ENCODE results near the gene FOXI3. TPM values are rescaled to one million over a fixed set of nuclear protein-coding genes. Genes with fewer than 3 reads are reported as not detected.
A peak's percentile ranks its signal among the peaks of the same experiment; 100 is the strongest.

FOXI3 gene
- not detected for total RNA-seq

- Mint-ChIP-seq H3K4me3 (peak within 1 kb of the TSS; percentile 65), H3K27me3 (peaks cover 34 to 40% of the 10 kb centered on the region in 2 donors), H3K9me3 (no peaks in the 10 kb centered on the region), H3K36me3 (no peaks in the 10 kb centered on the region), H3K4me1 (ENCODE audit: low read depth in 2 of 2) (peaks cover 0 to 14% of the 10 kb centered on the region in 2 donors), H3K27ac (no peak within 1 kb of the TSS)
- no peak for DNase-seq (ENCODE audit: low spot score)
- peak; percentile 72 to 75 for ATAC-seq
Observed at GRCh38 chr2:88452565-88452905, at the start of gene FOXI3. Gene FOXI3, minus strand, starts transcription at chr2:88452693. Its CDS starts 158 bp downstream, at chr2:88452535.

GRCh38 chr2:88500691-88501090 lies 48.2 kb upstream of the FOXI3 start:
- no peak for DNase-seq (ENCODE audit: low spot score)
- no peak for ATAC-seq
- no peaks in the 10 kb centered on the region for H3K4me1 Mint-ChIP-seq (ENCODE audit: low read depth in 2 of 2)
- no peaks in the 10 kb centered on the region for H3K9me3 Mint-ChIP-seq
- H3K27me3 Mint-ChIP-seq, result peaks cover 18 to 19% of the 10 kb centered on the region in 2 donors
- no peak overlapping the region for H3K27ac Mint-ChIP-seq
- no peaks in the 10 kb centered on the region for H3K36me3 Mint-ChIP-seq
- no peak overlapping the region for H3K4me3 Mint-ChIP-seq

DNA sequence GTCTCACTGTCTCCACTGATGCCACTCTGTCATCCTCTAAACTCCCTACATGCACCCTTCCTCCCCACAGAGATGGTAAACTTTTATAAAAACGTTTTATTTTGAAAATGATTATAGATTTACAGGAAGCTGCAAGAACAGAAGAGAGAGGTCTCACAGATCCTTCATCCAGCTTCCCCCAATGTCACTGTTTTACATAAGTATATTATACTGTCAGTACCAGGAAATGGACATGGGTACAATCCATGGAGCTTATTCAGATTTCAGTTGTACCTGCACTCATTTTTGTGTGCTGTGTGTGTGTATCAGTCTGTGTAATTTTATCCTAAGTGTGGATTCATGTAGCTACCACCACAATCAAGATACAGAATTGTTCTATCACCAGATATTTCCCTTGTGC lies 46.7 kb upstream of the FOXI3 start:
- ATAC-seq (no peak), DNase-seq (ENCODE audit: low spot score) (no peak)
- no peaks in the 10 kb centered on the region for H3K4me1 Mint-ChIP-seq (ENCODE audit: low read depth in 2 of 2)
- no peak overlapping the region for H3K27ac Mint-ChIP-seq
- no peak overlapping the region for H3K4me3 Mint-ChIP-seq
- no peaks in the 10 kb centered on the region for H3K9me3 Mint-ChIP-seq
- H3K27me3 Mint-ChIP-seq, result peaks cover 21 to 25% of the 10 kb centered on the region in 2 donors
- no peaks in the 10 kb centered on the region for H3K36me3 Mint-ChIP-seq

DNA sequence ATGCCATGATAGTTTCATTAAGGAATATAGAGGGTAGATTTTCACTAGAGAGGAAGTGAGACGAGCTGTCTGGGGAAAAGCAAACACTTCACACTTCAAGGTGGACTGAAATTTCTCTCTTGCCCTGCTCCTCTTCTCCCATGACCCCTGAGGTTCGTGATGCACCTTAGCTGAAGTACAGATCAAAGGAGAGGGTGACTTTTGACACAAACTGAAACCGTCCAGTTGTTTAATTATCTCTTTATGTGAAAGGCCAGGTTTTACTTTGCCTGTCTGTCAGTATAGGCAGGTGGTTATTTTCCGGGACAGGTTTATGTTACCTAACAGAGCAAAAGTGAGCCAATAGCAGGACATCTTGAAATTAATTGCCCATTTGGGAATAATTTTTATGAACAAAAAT lies 41.0 kb upstream of the FOXI3 start:
- ATAC-seq (no peak), DNase-seq (ENCODE audit: low spot score) (no peak)
- Mint-ChIP-seq H3K4me3 (no peak overlapping the region), H3K9me3 (no peaks in the 10 kb centered on the region), H3K36me3 (no peaks in the 10 kb centered on the region), H3K27ac (no peak overlapping the region), H3K27me3 (peaks cover 20 to 30% of the 10 kb centered on the region in 2 donors), H3K4me1 (ENCODE audit: low read depth in 2 of 2) (no peaks in the 10 kb centered on the region)

GRCh38 chr2:88492002-88492401 lies 39.5 kb upstream of the FOXI3 start:
- Mint-ChIP-seq H3K4me1 (ENCODE audit: low read depth in 2 of 2) (no peaks in the 10 kb centered on the region), H3K27ac (no peak overlapping the region), H3K36me3 (no peaks in the 10 kb centered on the region), H3K27me3 (peaks cover 17 to 30% of the 10 kb centered on the region in 2 donors), H3K4me3 (no peak overlapping the region), H3K9me3 (no peaks in the 10 kb centered on the region)
- no peak for ATAC-seq
- DNase-seq (ENCODE audit: low spot score), result no peak

- Mint-ChIP-seq H3K27me3 (peaks cover 9 to 13% of the 10 kb centered on the region in 2 donors), H3K4me3 (no peak overlapping the region), H3K4me1 (ENCODE audit: low read depth in 2 of 2) (no peaks in the 10 kb centered on the region), H3K9me3 (no peaks in the 10 kb centered on the region), H3K27ac (no peak overlapping the region), H3K36me3 (no peaks in the 10 kb centered on the region)
- ATAC-seq (no peak), DNase-seq (ENCODE audit: low spot score) (no peak)
Observed at GRCh38 chr2:88489181-88489580, 36.7 kb upstream of the FOXI3 start.

- Mint-ChIP-seq H3K36me3 (no peaks in the 10 kb centered on the region), H3K27ac (no peak overlapping the region), H3K9me3 (no peaks in the 10 kb centered on the region), H3K27me3 (peaks cover 3 to 13% of the 10 kb centered on the region in 2 donors), H3K4me1 (ENCODE audit: low read depth in 2 of 2) (no peaks in the 10 kb centered on the region), H3K4me3 (no peak overlapping the region)
- no peak for ATAC-seq
- DNase-seq (ENCODE audit: low spot score), result no peak
Observed at GRCh38 chr2:88483200-88483599, 30.7 kb upstream of the FOXI3 start.

- DNase-seq (ENCODE audit: low spot score), result no peak
- no peak overlapping the region for H3K4me3 Mint-ChIP-seq
- no peaks in the 10 kb centered on the region for H3K4me1 Mint-ChIP-seq (ENCODE audit: low read depth in 2 of 2)
- H3K27ac Mint-ChIP-seq, result no peak overlapping the region
- no peaks in the 10 kb centered on the region for H3K9me3 Mint-ChIP-seq
- no peak for ATAC-seq
- no peaks in the 10 kb centered on the region for H3K36me3 Mint-ChIP-seq
- peaks cover 3 to 19% of the 10 kb centered on the region in 2 donors for H3K27me3 Mint-ChIP-seq
Observed at GRCh38 chr2:88481691-88482336, 29.3 kb upstream of the FOXI3 start.

- peaks cover 9% of the 10 kb centered on the region for H3K9me3 Mint-ChIP-seq
- H3K27me3 Mint-ChIP-seq, result peaks cover 9 to 20% of the 10 kb centered on the region in 2 donors
- H3K4me1 Mint-ChIP-seq (ENCODE audit: low read depth in 2 of 2), result no peaks in the 10 kb centered on the region
- no peaks in the 10 kb centered on the region for H3K36me3 Mint-ChIP-seq
- H3K27ac Mint-ChIP-seq, result no peak overlapping the region
- H3K4me3 Mint-ChIP-seq, result no peak overlapping the region
- DNase-seq (ENCODE audit: low spot score) (no peak), ATAC-seq (no peak)
Observed at GRCh38 chr2:88472811-88473210, 20.3 kb upstream of the FOXI3 start.

GRCh38 chr2:88471083-88471942 lies 18.8 kb upstream of the FOXI3 start:
- Mint-ChIP-seq H3K9me3 (peaks cover 9% of the 10 kb centered on the region), H3K4me1 (ENCODE audit: low read depth in 2 of 2) (no peaks in the 10 kb centered on the region), H3K36me3 (no peaks in the 10 kb centered on the region), H3K27ac (no peak overlapping the region), H3K27me3 (peaks cover 9 to 18% of the 10 kb centered on the region in 2 donors), H3K4me3 (no peak overlapping the region)
- DNase-seq (ENCODE audit: low spot score) (no peak), ATAC-seq (no peak)

DNA sequence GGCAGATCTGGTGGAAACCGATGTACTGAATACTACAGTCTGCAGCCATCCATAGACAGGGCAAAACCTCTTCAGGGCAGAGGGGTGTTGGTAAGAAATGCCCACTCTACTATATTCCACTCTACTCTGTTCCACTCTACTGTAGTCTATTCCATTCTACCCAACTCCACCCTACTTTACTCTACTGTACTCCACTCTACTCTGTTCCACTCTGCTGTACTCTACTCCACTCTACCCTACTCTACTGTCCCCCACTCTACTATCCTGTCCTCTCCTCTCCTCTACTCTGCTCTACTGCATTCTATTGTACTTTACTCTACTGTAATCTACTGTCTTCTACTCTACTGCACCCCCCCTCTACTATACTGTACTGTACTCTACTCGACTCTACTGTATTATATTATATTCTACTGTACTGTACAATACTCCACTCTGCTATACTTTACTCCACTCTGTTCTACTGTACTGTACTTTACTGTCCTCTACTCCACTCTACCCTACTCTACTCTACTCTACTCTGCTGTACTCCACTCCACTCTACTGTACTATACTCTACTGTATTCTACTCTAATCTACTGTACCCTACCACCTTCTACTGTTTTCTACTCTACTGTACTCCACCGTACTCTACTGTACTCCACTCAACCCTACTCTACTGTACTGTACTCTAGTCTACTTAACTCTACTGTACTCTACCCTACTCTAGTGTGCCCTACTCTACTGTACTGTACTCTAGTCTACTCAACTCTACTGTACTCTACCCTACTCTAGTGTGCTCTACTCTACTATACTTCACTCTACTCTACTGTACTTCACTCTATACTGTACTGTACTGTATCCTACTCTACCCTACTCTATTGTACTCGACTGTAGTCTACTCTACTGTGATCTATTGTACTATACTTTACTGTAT lies 17.0 kb upstream of the FOXI3 start:
- H3K27ac Mint-ChIP-seq, result no peak overlapping the region
- H3K4me3 Mint-ChIP-seq, result no peak overlapping the region
- H3K4me1 Mint-ChIP-seq (ENCODE audit: low read depth in 2 of 2), result no peaks in the 10 kb centered on the region
- H3K27me3 Mint-ChIP-seq, result peaks cover 9 to 12% of the 10 kb centered on the region in 2 donors
- H3K9me3 Mint-ChIP-seq, result peaks cover 9% of the 10 kb centered on the region
- ATAC-seq (peak; percentile 52 to 63), DNase-seq (ENCODE audit: low spot score) (no peak)
- H3K36me3 Mint-ChIP-seq, result no peaks in the 10 kb centered on the region

GRCh38 chr2:88464153-88464552 lies 11.7 kb upstream of the FOXI3 start:
- Mint-ChIP-seq H3K9me3 (peaks cover under 1% of the 10 kb centered on the region), H3K27me3 (peaks cover 8 to 14% of the 10 kb centered on the region in 2 donors), H3K36me3 (no peaks in the 10 kb centered on the region), H3K4me3 (no peak overlapping the region), H3K27ac (no peak overlapping the region), H3K4me1 (ENCODE audit: low read depth in 2 of 2) (no peaks in the 10 kb centered on the region)
- ATAC-seq (no peak), DNase-seq (ENCODE audit: low spot score) (no peak)

GRCh38 chr2:88458633-88459032 lies 6.1 kb upstream of the FOXI3 start:
- ATAC-seq, result peak in 1 of 2 donors; percentile 20
- Mint-ChIP-seq H3K36me3 (no peaks in the 10 kb centered on the region), H3K4me3 (no peak overlapping the region), H3K9me3 (no peaks in the 10 kb centered on the region), H3K27me3 (peaks cover 18 to 27% of the 10 kb centered on the region in 2 donors), H3K4me1 (ENCODE audit: low read depth in 2 of 2) (no peaks in the 10 kb centered on the region), H3K27ac (no peak overlapping the region)
- no peak for DNase-seq (ENCODE audit: low spot score)

Measured in natural killer cell treated with Interleukin-12 subunit alpha and Interleukin-12 subunit beta and Interleukin-15 and Interleukin-18, amount 100 ng/mL, for 72 hours (primary cell).